HCEC 1CT (cell line): ENCODE results near the gene NELL2.
"Not testable (repeated sequence)": the region's sequence is repeated elsewhere in the genome, so short reads cannot be mapped to it uniquely, and the experiment has no call there.

Experiments
- DNase-seq: peaks from one replicate; pipeline ENCODE4 v3.0.0-alpha.2; 2017

NELL2 gene

DNA sequence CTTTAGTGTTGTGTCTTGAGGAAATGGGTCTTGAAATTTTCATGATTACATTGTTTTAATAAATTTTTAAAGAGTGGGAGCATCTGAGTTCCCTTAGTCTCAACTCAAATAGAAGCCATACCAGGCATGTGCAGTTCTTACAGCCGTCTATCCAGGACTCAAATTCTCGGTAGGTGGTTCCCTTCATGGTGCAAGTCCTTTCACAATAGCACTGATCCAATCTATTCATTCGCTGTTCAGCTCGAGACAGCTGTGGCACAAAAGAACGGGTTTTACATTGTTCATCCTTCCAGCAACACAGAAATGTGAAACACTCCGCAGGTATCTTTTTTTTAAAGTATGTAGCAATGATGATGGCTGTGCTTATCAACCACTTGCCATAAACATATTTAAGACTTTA is 100.2 kb downstream of the NELL2 start:
- DNase-seq: no peak

DNA sequence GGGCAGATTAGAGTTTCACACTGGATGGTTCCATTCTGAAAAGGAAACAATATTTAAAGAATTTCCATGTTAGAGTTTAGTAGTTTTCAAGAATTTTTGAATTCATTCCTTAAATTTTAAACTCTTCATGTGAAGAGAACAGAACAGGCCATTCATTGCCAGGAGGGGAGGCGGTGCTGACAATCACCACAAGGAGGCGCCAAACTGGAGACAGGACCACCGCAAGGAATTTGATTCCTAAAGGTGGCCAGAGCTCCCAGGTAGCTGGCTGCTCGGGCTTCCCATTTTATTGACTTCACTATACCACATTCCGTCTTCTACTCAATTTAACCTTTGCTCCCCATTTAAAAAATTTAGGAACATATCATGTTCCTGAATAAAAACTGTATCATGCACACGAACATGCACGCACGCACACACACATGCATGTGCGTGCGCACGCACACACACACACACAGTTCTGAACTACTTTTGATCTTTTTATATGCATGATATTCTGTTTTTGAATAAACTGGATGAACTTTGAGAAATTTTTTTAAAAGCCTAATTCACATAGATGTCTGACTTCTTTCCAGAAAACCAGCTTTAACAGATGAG is 101.2 kb downstream of the NELL2 start:
- no peak for DNase-seq

DNA sequence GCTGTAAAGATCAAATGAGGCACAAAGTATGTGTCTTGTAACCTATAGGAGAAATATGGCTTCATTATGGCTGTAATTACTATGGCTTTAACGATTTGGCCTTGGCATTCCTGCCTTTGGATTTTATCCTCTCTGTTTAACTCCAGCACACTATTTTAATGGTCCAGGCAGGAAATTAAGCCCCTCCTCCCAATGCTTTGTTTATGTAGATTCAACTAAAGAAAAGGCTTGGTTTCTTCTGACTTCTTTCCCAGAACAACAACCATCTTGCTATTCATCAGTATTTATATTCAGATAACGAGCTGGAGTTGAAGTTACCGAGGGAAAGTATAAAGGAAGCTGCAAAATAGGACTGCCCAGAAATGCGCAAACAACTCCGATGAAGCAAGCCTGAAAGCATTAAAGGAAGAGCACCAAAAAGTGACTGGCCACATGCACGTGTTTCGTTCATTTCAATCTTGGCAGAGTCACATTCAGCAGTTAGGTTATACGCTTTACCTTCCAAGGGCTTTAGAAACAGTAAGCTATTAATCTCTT is 104.6 kb downstream of the NELL2 start:
- no peak for DNase-seq

DNA sequence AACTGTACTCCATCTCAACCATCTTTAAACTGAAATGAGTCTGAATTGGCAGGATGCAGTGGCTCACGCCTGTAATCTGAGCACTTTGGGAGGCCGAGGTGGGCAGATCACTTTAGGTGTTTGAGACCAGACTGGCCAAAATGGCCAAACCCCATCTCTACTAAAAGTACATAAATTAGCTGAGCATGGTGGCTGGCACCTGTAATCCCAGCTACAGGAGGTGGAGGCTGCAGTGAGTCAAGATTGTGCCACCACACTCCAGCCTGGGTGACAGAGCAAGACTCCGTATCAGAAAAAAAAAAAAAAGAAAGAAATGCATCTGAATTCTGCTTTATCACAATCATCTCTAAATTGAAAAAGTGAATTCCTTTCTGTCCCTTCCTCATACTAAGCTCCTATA is 110.3 kb downstream of the NELL2 start:
- DNase-seq: no peak

DNA sequence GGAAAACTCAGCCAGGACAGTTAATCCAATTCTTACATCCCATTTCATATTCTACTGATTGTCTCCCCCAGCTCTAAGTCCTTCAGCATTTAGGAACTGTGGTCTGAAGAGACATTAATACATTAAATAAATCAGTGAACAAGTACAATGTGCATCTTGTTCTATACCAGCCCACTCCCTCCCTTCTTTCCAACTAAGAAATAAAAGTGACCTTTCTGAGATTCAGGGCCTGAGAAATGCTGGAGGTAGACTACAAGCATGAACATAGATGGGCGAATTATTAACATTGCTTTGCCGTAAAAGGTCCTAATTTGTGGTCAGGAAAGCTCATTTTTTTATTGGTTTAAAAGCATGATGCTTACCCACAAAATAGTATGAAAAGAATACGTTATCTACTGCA is 113.1 kb downstream of the NELL2 start:
- DNase-seq: no peak

DNA sequence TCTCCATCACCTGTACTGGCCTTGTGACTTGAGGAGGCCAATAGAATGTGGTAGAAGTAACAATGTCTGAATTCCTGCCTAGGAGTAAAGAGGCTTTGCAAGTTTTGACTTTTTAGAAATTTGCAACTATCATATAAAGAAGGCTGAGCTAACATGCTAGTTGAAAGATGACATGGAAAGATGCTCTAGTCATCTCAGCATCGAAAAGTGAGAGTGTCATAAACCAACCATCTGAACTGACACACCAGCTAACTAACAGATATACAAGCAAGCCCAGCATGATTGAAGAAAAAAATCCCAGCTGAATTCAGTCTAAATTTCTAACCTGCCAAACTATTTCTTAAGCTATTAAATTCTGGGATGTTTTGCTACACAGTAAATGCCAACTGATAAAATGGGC is 116.8 kb downstream of the NELL2 start:
- DNase-seq: no peak

DNA sequence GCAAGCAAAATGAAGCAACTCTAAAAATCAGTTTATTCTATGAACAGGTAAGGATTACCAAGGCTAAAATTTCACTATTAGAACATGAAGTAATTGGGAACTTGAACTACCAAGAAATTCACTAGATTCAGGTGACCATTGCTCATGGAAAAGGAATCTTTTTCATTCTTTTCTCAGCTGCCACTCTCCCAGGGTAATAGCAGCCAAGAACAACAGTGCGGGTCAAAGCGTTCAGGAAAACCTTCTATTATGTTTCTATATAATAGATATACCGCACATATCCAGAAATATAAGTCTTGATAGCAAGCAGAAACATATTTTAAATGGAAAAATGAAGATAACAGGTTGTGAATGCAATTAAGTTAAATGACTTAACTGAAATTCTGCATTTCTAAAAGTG is 125.6 kb downstream of the NELL2 start:
- DNase-seq: no peak

DNA sequence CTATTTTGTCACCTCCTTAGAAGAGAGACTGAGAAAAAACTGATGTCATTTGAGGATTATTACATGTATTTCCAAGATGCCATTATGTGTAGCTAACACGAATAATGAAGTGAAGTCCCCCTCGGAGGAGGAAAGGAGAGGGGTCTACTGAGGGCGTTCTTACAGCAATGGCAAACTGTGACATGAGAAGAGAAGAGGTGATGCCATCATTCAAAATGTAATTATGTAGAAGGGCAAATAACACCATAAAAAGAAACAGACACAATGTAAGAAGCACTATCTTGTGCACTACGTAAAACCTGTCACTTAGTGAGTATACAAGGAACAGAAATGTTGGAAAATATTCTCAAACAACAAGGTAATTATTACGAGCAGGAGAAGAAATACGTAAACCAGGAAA is 126.5 kb downstream of the NELL2 start:
- DNase-seq: no peak

DNA sequence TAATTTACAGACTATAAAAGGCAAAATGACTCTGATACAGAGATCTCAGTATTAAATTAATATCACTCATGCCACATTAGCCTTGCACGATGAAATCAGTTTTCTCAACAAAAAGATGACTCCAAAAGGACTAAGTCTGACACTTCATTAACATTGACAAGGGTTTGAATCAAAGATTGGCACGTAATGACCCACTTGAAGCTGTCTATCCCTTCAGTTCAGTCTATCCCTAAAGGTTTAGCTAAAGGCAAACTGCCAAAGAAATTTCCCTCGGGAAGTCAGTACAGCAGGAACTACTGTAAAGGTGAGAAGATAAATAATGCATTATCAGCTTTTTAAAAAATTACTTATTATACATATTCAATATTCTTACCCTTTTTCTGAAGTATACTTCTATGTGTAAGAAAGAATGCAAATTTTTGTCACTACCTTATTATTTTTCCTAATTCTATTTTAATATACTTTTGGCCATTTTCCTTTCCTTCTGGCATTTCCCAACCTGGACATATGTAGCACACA is 127.1 kb downstream of the NELL2 start:
- DNase-seq: no peak

DNA sequence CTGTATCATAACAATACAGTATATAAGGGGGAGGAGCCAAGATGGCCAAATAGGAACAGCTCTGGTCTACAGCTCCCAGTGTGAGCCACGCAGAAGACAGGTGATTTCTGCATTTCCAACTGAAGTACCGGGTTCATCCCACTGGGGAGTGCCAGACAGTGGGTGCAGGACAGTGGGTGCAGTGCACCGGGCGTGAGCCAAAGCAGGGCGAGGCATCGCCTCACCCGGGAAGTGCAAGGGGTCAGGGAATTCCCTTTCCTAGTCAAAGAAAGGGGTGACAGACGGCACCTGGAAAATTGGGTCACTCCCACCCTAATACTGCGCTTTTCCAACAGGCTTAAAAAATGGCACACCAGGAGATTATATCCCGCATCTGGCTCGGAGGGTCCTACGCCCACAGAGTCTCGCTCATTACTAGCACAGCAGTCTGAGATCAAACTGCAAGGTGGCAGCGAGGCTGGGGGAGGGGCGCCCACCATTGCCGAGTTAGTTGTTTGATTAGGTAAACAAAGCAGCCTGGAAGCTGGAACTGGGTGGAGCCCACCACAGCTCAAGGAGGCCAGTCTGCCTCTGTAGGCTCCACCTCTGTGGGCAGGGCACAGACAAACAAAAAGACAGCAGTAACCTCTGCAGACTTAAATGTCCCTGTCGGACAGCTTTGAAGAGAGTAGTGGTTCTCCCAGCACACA is 134.7 kb downstream of the NELL2 start:
- DNase-seq: not testable (repeated sequence)

DNA sequence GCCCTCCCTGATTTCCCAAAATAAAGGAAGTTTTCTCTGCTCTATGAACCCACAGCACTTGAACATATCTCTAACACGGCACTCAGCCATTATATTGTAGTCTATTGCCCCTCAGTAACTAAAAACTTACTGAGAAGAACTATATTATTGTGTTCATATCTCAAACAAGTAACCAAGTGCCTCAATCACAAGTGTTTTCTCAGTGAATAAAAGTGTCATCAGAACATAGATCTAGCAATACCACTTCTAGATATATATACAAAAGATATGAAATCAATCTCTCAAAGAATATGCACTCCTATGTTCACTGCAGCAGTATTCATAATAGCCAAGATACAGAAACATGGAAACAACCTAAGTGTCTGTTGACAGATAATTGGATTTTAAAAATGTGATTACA is 138.1 kb downstream of the NELL2 start:
- DNase-seq: no peak

DNA sequence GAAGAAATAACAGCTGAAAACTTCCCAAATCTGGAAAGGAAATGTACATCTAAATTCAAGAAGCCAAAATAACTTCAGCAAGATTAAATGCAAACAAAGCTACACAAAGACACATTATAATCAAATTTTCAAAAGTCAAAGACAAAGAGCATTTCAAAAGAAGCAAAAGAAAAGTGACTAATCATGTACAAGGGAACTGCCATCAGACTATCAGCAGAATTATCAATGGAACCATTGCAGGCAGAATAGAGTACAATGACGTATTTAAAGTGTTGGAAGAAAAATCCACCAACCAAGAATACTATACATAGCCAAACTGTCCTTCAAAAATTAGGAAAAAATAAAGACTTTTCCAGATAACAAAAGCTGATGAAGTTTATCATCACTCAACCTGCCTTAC is 147.5 kb downstream of the NELL2 start:
- DNase-seq: no peak

DNA sequence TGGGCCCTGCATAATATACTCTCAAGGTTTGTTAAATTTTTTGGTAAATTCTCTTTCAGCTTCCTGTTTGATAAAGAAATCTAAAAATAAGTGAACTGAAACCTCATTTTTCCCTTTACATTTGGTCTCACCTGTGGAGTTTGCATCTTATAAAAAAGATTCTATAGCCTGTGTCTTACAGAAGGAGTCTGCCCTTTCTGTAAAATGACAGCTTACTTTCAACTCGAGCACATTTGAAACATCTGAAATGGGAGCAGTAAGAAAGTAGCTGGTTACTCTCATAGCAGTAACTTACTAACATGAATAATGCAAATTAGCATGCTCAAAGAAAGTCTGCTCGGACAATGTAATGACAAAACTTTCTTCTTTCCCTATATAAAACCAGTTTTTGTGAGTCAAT is 155.8 kb downstream of the NELL2 start:
- no peak for DNase-seq

DNA sequence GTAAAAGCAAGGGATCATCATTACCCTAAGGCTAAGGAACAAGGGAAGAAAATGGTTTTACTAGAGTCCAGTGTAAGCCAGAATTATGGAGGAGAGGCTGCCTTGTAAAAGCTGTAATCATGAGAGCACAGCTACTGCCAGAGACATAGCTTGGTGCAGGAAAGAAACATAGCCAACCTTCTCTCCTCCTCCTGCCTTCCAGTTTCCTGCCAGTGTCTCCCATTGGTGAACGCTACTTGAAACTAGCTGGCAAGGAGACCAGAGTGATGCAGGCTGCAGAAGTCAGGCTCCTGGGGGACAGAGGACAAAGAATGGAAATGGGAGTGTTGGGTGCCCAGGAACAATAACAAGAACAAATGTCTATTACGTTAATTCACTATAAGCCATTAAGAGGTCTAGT is 158.5 kb downstream of the NELL2 start:
- no peak for DNase-seq

DNA sequence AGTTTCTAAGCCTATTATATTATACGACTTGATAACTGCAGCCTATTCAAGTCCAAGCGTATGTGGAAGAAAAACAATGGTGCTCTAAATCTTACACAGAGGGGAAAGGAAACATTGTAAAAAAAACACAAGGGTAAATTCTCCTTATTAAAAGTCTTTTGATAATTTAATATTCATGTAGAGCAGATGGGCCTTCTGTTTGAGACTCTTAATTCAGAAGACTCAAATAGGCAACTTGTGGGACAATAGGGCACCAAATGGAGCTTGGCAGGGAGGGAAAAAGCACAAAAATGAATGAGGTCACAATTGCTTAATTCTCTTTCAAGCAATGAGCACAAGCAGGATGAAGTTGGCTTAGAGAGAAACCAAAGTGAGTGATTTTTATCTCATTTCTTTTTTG is 159.4 kb downstream of the NELL2 start:
- no peak for DNase-seq

DNA sequence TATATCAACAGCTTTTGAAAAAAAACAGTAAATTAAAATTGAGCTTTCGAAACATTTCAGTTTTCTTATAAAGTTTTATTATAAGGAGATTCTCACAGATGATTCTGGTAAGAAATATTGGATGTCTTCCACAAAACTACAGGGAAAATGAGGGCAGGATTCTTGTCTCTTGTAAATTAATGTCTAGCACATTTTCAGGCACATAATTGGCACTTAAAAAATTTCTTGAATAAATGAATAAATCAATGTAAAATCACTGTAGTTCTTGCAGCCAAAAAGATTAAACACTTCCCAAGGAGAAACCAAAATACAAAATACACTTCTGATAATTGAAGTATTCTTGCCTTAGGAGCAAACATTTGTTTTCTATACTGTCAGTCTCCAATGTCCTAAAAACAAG is 164.4 kb downstream of the NELL2 start:
- DNase-seq: no peak

DNA sequence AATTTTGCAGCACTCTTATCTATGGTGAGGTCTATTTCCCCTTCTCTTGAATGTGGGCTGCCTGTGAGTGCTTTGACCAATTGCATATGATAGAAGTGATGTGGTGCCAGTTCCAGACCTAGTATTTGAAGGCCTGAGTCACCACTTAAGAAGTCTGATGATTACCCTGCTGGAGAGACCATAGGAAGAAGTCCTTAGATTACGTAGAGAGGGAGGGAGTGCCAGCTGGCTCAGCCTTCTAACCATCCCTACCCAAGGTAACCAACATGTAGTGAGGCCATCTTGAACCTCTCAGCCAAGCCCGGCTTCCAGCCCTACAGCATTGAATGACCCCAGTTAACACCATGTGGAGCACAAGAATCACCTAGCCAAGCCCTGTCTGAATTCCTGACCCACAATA is 166.9 kb downstream of the NELL2 start:
- no peak for DNase-seq

DNA sequence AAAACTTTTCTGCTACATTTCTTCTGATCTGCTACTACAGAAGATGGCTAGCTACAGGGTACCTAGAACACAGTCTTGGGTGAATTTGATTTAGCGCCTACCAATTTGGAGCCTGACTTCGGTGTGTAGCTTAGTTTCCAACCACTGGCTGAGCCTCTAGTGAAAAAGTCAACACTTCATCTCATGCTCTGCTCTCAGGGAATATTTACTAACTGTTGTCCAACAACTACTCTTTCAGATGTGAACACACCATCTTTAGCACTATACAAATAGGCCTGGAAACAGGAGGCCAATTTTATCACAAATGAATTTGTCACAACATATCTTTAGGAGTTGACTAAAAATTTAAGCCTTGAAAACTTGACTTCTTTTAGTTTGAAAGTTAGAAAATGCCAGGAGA is 167.9 kb downstream of the NELL2 start:
- DNase-seq: no peak

DNA sequence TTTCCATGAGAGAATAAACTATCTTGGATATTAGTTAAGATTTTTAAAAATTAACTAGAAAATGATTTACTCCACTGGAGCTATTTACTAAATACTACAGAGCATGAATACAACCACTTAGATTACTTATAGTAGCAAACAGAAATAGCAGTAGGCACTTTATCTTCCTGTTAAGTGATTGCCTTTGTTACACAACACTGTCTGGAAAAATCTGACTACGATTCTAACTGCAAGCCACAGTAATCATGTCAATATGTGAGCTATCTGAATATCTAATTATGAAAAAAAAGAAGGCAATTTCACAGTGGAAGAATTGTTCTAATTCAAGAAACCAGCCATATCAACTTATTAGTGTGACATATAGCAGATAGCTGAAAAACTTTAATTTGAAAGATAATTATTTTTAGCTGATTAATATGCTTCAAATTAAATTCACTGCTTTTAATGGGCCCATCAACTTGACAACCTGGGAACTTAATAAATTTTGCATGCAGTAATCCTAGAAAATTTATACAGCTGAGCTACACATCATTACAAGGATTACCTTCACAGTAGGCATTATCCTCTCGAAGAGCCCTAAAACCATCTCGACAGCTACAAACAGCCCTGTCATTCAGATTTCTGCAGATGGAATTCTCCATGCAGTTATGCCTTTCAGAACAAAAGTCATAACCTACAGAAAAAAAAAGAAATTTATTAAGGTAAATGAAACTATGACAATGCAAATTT is 172.8 kb downstream of the NELL2 start:
- DNase-seq: no peak

DNA sequence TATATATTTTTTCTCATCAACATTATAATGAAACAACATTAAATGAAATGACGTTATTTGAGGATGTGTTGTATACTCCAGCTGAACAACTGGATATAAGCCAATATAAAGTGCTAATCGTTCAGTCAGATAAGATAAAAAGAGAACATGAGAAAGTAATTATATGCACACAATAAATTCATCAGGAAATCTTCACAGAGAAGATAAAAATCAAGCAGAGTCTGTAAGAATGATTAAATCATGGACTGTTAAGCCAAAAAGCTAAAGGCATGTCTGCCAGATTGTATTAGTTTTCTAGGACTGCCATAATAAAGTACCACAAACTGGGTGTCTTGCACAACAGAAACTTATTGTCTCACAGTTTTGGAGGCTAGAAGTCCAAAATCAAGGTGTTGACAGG is 178.6 kb downstream of the NELL2 start:
- no peak for DNase-seq

DNA sequence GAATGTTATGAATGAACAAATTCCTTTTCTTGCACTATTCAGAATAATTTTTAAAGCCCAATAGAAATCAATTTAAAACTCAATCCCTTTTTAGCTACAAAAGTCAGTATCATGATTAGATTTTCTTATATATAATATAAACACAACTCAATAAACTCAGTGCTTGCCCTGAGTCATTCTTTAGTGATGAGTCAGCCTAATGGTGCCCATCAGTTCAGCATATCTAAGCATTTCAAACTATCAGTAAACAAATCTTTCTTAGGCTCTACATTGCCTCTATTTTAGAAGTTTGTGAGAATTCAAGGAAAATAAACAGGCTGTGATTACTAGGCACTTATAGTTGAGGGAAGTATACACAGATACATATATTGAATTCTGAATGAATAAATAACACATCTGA is 179.6 kb downstream of the NELL2 start:
- DNase-seq: no peak

DNA sequence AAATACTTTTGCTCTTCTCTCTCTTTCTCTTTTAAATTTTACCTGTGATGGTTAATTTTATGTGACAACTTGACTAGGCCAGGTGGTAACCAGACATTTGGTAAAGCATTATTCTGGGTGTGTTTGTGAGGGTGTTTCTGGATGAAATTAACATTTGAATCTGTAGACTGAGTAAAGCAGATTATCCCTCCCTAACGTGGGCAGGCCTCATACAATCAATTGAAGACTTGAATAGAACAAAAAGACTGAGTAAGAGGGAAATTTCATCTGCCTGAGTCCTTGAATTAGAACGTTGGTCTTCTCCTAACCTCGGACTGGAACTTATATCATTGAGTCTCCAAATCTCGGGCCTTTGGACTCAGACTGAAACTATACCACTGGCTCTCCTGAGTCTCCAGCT is 182.1 kb downstream of the NELL2 start:
- DNase-seq: no peak

DNA sequence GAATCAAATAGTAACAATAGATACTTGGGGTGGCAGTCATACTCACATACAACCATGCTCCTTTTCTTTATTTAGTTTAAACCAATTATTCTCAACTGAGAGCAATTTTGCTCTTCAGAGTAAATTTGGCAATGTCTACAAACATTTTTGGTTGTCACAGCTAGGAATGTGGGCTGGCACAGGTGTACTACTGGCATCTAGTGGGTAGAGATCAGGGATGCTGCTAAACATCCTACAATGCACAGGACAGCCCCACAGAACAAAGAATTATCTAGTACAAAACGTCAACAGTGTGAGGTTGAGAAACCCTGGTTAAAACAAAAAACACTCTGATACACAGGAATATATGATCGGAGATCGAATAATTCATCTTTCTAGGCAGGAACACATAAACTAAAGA is 186.5 kb downstream of the NELL2 start:
- no peak for DNase-seq

DNA sequence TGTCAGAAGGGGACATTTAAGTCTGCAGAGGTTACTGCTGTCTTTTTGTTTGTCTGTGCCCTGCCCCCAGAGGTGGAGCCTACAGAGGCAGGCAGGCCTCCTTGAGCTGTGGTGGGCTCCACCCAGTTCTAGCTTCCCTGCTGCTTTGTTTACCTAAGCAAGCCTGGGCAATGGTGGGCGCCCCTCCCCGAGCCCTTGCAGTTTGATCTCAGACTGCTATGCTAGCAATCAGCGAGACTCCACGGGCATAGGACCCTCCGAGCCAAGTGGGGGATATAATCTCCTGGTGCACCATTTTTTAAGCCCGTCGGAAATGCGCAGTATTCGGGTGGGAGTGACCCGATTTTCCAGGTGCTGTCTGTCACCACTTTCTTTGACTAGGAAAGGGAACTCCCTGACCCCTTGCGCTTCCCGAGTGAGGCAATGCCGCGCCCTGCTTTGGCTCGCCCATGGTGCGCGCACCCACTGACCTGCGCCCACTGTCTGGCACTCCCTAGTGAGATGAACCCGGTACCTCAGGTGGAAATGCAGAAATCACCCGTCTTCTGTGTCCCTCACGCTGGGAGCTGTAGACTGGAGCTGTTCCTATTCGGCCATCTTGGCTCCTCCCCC is 189.2 kb downstream of the NELL2 start:
- DNase-seq: not testable (repeated sequence)
